Effector memory CD8-positive, alpha-beta T cell (primary cell): ENCODE data around the gene DCUN1D2.
A peak's percentile ranks its signal among the peaks of the same experiment; 100 is the strongest.
"Not testable (repeated sequence)": the region's sequence is repeated elsewhere in the genome, so short reads cannot be mapped to it uniquely, and the experiment has no call there.

Source experiments
- ATAC-seq: fragments of 150-1000 bp; cut with Tn5 transposase; replicated peaks from 2 replicates; pipeline ENCODE4 v1.10.0; 2021; ENCODE audit warnings: mild to moderate bottlenecking, moderate library complexity
- DNase-seq, 3 experiments: peaks; one replicate each; pipeline ENCODE4 v3.0.0; 2021
- H3K27ac Mint-ChIP-seq, 2 donors: one replicate each; pipeline ENCODE4 v1.8.0; 2022; ENCODE audit warnings: mild to moderate bottlenecking in 2 of 2, mixed read lengths in 2 of 2, moderate library complexity in 2 of 2
- H3K27me3 Mint-ChIP-seq, 2 donors: one replicate each; pipeline ENCODE4 v1.8.0; 2022; ENCODE audit warnings: mixed read lengths in 2 of 2
- H3K36me3 Mint-ChIP-seq: one replicate; pipeline ENCODE4 v1.8.0; 2022; ENCODE audit warnings: mild to moderate bottlenecking, moderate library complexity, mixed read lengths; ENCODE audit not compliant: insufficient read depth
- H3K4me1 Mint-ChIP-seq, 2 donors: one replicate each; pipeline ENCODE4 v1.8.0; 2022; ENCODE audit warnings: low read depth in 2 of 2, mixed read lengths in 2 of 2
- H3K4me3 Mint-ChIP-seq, 2 donors: one replicate each; pipeline ENCODE4 v1.8.0; 2022; ENCODE audit warnings: mild to moderate bottlenecking in 2 of 2, mixed read lengths in 2 of 2, moderate library complexity in 2 of 2
- H3K9me3 Mint-ChIP-seq, 2 donors: one replicate each; pipeline ENCODE4 v1.8.0; 2022; ENCODE audit warnings: mixed read lengths in 2 of 2

The DCUN1D2 gene

DNA sequence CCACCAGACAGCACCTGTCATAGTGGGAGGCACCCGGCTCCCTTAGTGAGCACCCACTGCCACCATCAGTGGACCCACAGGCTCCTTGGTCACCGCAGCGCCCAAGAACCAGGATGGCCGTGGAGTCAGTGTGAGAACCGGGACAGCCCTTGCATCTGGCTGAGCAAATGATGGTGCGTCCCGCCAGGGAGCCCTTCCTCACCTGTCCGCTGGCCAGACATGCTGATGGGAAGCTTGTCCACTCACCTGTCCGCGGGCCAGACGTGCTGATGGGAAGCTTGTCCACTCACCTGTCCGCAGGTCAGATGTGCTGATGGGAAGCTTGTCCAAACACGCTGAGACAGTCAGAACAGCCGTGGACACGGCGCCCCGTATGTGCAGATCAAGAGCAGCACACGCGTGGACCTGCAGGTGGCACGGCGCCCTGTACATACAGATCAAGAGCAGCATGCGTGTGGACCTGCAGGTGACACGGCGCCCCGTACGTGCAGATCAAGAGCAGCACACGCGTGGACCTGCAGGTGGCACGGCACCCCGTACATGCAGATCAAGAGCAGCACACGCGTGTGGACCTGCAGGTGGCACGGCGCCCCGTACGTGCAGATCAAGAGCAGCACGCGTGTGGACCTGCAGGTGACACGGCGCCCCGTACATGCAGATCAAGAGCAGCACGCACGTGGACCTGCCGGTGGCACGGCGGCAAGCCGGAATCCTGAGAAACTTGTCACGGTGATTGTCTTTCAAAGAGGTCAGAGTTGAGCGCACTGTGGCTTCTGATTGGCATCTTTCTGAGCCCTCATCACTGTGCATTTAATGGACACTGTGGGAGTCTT is 40.7 kb upstream of the DCUN1D2 start:
- DNase-seq, result no peak
- Mint-ChIP-seq H3K36me3 (peaks cover 11% of the 10 kb centered on the region), H3K4me1 (peaks cover 4 to 9% of the 10 kb centered on the region in 2 donors), H3K27ac (no peak overlapping the region), H3K9me3 (no peaks in the 10 kb centered on the region), H3K4me3 (no peak overlapping the region), H3K27me3 (no peaks in the 10 kb centered on the region)
- no peak for ATAC-seq

GRCh38 chr13:113528813-113529180 is 38.3 kb upstream of the DCUN1D2 start:
- H3K9me3 Mint-ChIP-seq, result no peaks in the 10 kb centered on the region
- H3K4me1 Mint-ChIP-seq, result peaks cover 4 to 6% of the 10 kb centered on the region in 2 donors
- DNase-seq (no peak), ATAC-seq (no peak)
- H3K27ac Mint-ChIP-seq, result no peak overlapping the region
- H3K4me3 Mint-ChIP-seq, result no peak overlapping the region
- H3K36me3 Mint-ChIP-seq, result peaks cover 12% of the 10 kb centered on the region
- no peaks in the 10 kb centered on the region for H3K27me3 Mint-ChIP-seq

DNA sequence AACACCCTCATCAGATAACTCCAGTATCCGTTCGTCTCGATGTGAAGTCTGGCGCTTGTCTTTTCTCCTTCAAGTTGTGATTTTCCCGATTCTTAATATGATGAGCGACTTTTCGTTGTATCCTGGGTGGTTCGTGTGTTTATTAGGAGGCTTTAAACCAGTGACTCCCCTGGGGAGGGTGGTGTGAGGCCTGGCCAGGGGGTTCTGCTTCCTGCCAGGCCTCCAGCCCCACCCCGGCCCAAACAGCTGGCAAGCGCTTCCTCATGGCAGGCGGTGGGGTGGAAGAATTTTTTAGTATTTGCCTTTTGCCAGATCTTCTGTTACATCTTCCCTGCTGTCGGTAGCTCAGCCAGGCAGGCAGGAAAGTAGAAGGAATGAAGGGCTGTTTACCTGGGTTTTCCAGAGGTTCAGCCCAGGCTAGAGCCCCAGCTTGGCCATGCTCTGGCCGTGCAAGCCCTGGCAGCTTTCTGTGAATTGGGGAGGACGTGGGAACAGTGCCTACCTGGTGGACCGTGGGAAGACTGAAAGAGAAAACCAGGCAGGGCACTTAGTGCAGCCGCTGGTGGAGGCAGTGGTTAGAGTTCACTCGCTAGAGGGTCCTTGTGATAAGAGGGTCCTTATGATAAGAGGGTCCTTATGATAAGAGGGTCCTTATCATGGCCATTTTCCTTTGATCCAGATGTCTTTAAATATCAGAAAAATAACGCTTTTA is 37.7 kb upstream of the DCUN1D2 start:
- H3K4me1 Mint-ChIP-seq, result peaks cover 4 to 6% of the 10 kb centered on the region in 2 donors
- H3K9me3 Mint-ChIP-seq, result no peaks in the 10 kb centered on the region
- ATAC-seq (no peak), DNase-seq (no peak)
- no peaks in the 10 kb centered on the region for H3K27me3 Mint-ChIP-seq
- peak overlapping the region; percentile 27 to 58 for H3K27ac Mint-ChIP-seq
- H3K4me3 Mint-ChIP-seq, result no peak overlapping the region
- H3K36me3 Mint-ChIP-seq, result peaks cover 12% of the 10 kb centered on the region

- no peak overlapping the region for H3K4me3 Mint-ChIP-seq
These were observed 36.9 kb upstream of the DCUN1D2 start for GRCh38 chr13:113527272-113527958.

GRCh38 chr13:113526466-113527220 is 36.1 kb upstream of the DCUN1D2 start:
- peaks cover 3 to 4% of the 10 kb centered on the region in 2 donors for H3K4me1 Mint-ChIP-seq
- no peak for DNase-seq

More at GRCh38 chr13:113527272-113527958, 36.9 kb upstream of the DCUN1D2 start:
- no peak for DNase-seq
- no peak for ATAC-seq
- Mint-ChIP-seq H3K27me3 (no peaks in the 10 kb centered on the region), H3K4me1 (peaks cover 4 to 6% of the 10 kb centered on the region in 2 donors), H3K27ac (peak overlapping the region; percentile 58 to 91), H3K36me3 (peaks cover 12% of the 10 kb centered on the region), H3K9me3 (no peaks in the 10 kb centered on the region)

GRCh38 chr13:113522438-113522837 is 31.9 kb upstream of the DCUN1D2 start:
- peaks cover 13% of the 10 kb centered on the region in 2 donors for H3K4me1 Mint-ChIP-seq
- not testable (repeated sequence) for H3K36me3 Mint-ChIP-seq, H3K27ac Mint-ChIP-seq, H3K4me3 Mint-ChIP-seq, DNase-seq, H3K27me3 Mint-ChIP-seq, H3K9me3 Mint-ChIP-seq, ATAC-seq

More at GRCh38 chr13:113526466-113527220, 36.1 kb upstream of the DCUN1D2 start:
- peaks cover 12% of the 10 kb centered on the region for H3K36me3 Mint-ChIP-seq
- no peak overlapping the region for H3K4me3 Mint-ChIP-seq
- no peaks in the 10 kb centered on the region for H3K9me3 Mint-ChIP-seq
- H3K27ac Mint-ChIP-seq, result peak overlapping the region in 1 of 2 donors; percentile 91
- no peaks in the 10 kb centered on the region for H3K27me3 Mint-ChIP-seq
- no peak for ATAC-seq

GRCh38 chr13:113520571-113520970 is 30.1 kb upstream of the DCUN1D2 start:
- H3K4me1 Mint-ChIP-seq, result peaks cover 9 to 10% of the 10 kb centered on the region in 2 donors
- no peaks in the 10 kb centered on the region for H3K36me3 Mint-ChIP-seq
- no peak overlapping the region for H3K4me3 Mint-ChIP-seq
- H3K27ac Mint-ChIP-seq, result no peak overlapping the region
- H3K27me3 Mint-ChIP-seq, result no peaks in the 10 kb centered on the region
- DNase-seq (no peak), ATAC-seq (no peak)
- H3K9me3 Mint-ChIP-seq, result no peaks in the 10 kb centered on the region

GRCh38 chr13:113519556-113519955 is 29.0 kb upstream of the DCUN1D2 start:
- no peak for ATAC-seq
- Mint-ChIP-seq H3K27me3 (no peaks in the 10 kb centered on the region), H3K4me3 (no peak overlapping the region), H3K27ac (no peak overlapping the region), H3K36me3 (peaks cover 2% of the 10 kb centered on the region), H3K9me3 (no peaks in the 10 kb centered on the region), H3K4me1 (peaks cover 9 to 10% of the 10 kb centered on the region in 2 donors)
- DNase-seq, result no peak

DNA sequence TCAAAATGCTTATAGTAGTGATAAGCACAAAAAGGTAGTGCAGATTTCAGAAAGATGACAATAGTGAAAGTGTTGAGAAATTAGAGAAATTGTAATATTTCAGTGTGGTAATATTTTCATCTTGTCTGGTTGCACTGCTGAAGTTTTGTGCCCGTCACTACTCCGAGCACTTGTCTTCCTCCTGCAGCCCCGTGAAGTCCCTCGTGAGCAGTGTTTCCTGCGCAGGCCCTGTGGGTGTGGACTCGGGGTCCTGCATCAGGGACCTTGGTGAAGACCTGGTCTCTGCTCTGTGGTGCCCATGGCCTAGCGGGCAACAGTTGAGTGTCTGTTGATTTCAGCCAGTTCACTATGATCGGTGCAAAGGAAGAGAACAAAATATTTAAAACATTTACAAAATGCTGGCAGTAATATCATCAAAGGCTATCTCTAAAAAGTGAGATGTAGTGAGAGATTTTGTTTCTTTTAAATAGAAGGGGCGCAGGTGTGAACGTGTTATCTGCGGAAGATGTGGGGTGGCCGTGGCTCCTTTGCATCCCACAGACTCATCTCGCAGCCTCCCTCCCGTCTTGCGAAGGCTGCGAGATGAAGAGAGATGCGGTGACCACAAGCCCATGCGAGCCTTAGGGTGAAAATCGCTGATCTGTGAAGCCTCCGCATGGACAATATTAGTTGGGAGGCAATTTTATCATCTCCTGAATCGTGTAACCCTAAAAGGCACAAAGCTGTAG is 27.7 kb upstream of the DCUN1D2 start:
- Mint-ChIP-seq H3K4me3 (peak overlapping the region in 1 of 2 donors; percentile 13), H3K27ac (no peak overlapping the region), H3K27me3 (no peaks in the 10 kb centered on the region), H3K9me3 (no peaks in the 10 kb centered on the region), H3K36me3 (peaks cover 2% of the 10 kb centered on the region), H3K4me1 (peaks cover 9 to 10% of the 10 kb centered on the region in 2 donors)
- ATAC-seq, result no peak
- DNase-seq, result no peak

GRCh38 chr13:113514847-113515246 is 24.3 kb upstream of the DCUN1D2 start:
- H3K9me3 Mint-ChIP-seq, result no peaks in the 10 kb centered on the region
- H3K36me3 Mint-ChIP-seq, result peaks cover 16% of the 10 kb centered on the region
- ATAC-seq, result no peak
- H3K4me1 Mint-ChIP-seq, result peaks cover 7 to 9% of the 10 kb centered on the region in 2 donors
- no peaks in the 10 kb centered on the region for H3K27me3 Mint-ChIP-seq
- H3K27ac Mint-ChIP-seq, result no peak overlapping the region
- no peak overlapping the region for H3K4me3 Mint-ChIP-seq
- DNase-seq, result no peak

DNA sequence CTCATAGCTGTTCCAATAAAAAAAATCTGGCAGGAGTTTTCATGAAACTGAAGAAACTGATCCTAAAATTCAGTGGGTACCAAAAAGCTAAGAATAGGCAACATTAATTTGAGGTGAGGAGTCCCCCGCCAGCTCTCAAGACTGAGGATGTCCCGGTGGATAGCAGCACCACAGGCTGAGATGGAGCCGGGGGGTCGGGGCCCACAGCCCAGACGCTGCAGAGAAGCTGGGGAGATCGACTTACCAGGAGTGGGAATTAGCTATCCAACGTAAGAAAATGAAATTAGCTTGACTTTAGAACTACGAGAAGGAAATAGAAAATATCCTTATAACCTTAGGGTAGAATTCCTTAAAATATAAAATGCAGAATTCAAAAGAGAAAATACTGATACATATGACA is 23.2 kb upstream of the DCUN1D2 start:
- H3K9me3 Mint-ChIP-seq, result no peaks in the 10 kb centered on the region
- ATAC-seq (no peak), DNase-seq (no peak)
- peaks cover 16% of the 10 kb centered on the region for H3K36me3 Mint-ChIP-seq
- no peaks in the 10 kb centered on the region for H3K27me3 Mint-ChIP-seq
- H3K4me3 Mint-ChIP-seq, result no peak overlapping the region
- H3K4me1 Mint-ChIP-seq, result peaks cover 7 to 9% of the 10 kb centered on the region in 2 donors
- peak overlapping the region in 1 of 2 donors; percentile 33 for H3K27ac Mint-ChIP-seq

GRCh38 chr13:113511361-113511760 is 20.9 kb upstream of the DCUN1D2 start:
- Mint-ChIP-seq H3K36me3 (peaks cover 16% of the 10 kb centered on the region), H3K27me3 (no peaks in the 10 kb centered on the region), H3K4me1 (peaks cover 3 to 4% of the 10 kb centered on the region in 2 donors), H3K27ac (no peak overlapping the region), H3K9me3 (no peaks in the 10 kb centered on the region), H3K4me3 (no peak overlapping the region)
- ATAC-seq, result no peak
- DNase-seq, result no peak
